Type B pancreatic cell (in vitro differentiated cells): ENCODE data around the gene INTS14. TPM values are rescaled to one million over a fixed set of nuclear protein-coding genes. Genes with fewer than 3 reads are reported as not detected.
A peak's percentile ranks its signal among the peaks of the same experiment; 100 is the strongest.
"Not testable (repeated sequence)": the region's sequence is repeated elsewhere in the genome, so short reads cannot be mapped to it uniquely, and the experiment has no call there.

Experiments
- DNase-seq: peaks from one replicate; pipeline ENCODE4 v3.0.0; 2021; ENCODE audit warnings: mixed read lengths; ENCODE audit not compliant: unreplicated experiment; ENCODE audit errors: extremely low spot score
- H3K27ac Mint-ChIP-seq: 2 replicates; pipeline ENCODE4 v1.8.0; 2021; ENCODE audit warnings: mild to moderate bottlenecking, mixed read lengths
- H3K27me3 Mint-ChIP-seq: 2 replicates; pipeline ENCODE4 v1.8.0; 2021; ENCODE audit warnings: mixed read lengths
- H3K36me3 Mint-ChIP-seq: 2 replicates; pipeline ENCODE4 v1.8.0; 2021; ENCODE audit warnings: mixed read lengths
- H3K4me1 Mint-ChIP-seq: one replicate; pipeline ENCODE4 v1.8.0; 2021; ENCODE audit warnings: mixed read lengths; ENCODE audit not compliant: unreplicated experiment
- H3K4me3 Mint-ChIP-seq: 2 replicates; pipeline ENCODE4 v1.8.0; 2021; ENCODE audit warnings: mild to moderate bottlenecking, mixed read lengths
- H3K9me3 Mint-ChIP-seq: 2 replicates; pipeline ENCODE4 v1.8.0; 2021; ENCODE audit warnings: mixed read lengths
- total RNA-seq: library from RNA; stranded (reverse); gene quantifications from 2 replicates; pipeline ENCODE4 v1.2.1, GENCODE V29; 2021; ENCODE audit warnings: low replicate concordance
- TF ChIP-seq, protein P1 (sequence below): fragments of 200-600 bp; sonication (generic); conservative IDR thresholded peaks from 2 replicates; pipeline ENCODE4 v1.5.0; 2021; ENCODE audit warnings: antibody characterized with exemption, mild to moderate bottlenecking

Gene INTS14
- total RNA-seq, 1 donor from 2014 or later, result 49.3 TPM

DNA sequence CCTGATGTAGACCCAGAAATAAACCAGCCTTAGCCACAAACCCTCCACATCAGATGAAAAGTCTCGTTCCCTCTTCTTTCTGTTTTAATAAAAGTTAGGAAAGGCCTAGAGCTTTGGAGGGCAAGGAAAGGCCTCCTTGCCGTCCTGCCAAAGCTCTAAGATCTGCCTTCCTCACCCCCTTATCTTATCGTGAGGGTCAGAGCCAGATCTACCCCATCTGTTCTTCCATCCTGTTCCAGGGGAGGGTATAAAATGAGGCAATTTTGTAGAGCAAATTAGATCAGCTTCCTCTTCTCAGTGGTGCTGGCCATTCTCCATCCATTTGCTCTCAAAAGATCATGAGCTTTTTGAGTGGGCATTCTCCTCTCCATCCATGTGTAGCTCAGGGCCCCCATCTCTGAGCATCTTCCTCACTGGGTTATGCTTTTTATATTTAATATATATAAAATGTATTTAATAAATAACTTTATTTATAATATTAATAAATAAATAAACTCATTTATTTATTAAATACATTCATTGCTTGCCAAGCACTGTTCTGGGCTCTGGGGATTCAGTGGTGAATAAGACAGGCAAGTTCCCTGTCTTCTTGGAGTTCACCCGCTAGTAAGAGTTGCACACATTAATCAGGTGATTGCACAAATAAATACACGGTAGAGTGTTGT is 8.8 kb upstream of the INTS14 start:
- H3K27ac Mint-ChIP-seq, result no peak overlapping the region
- H3K4me3 Mint-ChIP-seq, result no peak overlapping the region
- H3K27me3 Mint-ChIP-seq, result no peaks in the 10 kb centered on the region
- TF ChIP-seq, protein P1, sequence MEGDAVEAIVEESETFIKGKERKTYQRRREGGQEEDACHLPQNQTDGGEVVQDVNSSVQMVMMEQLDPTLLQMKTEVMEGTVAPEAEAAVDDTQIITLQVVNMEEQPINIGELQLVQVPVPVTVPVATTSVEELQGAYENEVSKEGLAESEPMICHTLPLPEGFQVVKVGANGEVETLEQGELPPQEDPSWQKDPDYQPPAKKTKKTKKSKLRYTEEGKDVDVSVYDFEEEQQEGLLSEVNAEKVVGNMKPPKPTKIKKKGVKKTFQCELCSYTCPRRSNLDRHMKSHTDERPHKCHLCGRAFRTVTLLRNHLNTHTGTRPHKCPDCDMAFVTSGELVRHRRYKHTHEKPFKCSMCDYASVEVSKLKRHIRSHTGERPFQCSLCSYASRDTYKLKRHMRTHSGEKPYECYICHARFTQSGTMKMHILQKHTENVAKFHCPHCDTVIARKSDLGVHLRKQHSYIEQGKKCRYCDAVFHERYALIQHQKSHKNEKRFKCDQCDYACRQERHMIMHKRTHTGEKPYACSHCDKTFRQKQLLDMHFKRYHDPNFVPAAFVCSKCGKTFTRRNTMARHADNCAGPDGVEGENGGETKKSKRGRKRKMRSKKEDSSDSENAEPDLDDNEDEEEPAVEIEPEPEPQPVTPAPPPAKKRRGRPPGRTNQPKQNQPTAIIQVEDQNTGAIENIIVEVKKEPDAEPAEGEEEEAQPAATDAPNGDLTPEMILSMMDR, result no peak
- H3K4me1 Mint-ChIP-seq, result no peaks in the 10 kb centered on the region
- H3K9me3 Mint-ChIP-seq, result no peaks in the 10 kb centered on the region
- peaks cover 7% of the 10 kb centered on the region for H3K36me3 Mint-ChIP-seq
- DNase-seq, result no peak

DNA sequence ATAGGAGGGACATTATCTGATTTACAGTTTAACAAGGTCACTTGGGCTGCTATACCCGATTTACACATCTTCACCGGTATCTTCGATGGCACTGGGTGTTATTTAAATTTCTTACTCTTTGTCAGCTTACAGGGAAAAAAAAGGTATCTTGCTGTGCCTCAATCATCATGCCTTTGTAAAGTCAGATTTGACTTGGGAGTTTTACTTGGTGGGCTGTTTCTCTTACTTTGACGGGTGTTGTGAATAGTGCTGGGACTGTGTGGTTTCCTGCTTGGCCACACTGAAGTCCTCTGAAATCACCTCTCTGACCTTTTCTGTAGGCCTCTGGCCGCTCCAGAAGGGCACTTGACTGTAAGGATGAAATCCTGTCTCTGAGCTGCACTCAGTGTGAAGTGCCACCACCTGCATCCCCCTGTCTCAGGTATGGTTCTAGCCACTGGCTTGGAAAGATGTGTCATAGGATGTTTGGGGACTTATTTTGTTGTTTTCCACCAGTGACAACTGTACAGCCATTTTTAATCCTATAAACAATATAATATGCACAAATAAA is 7.7 kb upstream of the INTS14 start:
- H3K27ac Mint-ChIP-seq, result no peak overlapping the region
- H3K27me3 Mint-ChIP-seq, result no peaks in the 10 kb centered on the region
- H3K4me3 Mint-ChIP-seq, result no peak overlapping the region
- no peaks in the 10 kb centered on the region for H3K36me3 Mint-ChIP-seq
- TF ChIP-seq, protein P1, result no peak
- no peaks in the 10 kb centered on the region for H3K4me1 Mint-ChIP-seq
- DNase-seq, result no peak
- H3K9me3 Mint-ChIP-seq, result no peaks in the 10 kb centered on the region

DNA sequence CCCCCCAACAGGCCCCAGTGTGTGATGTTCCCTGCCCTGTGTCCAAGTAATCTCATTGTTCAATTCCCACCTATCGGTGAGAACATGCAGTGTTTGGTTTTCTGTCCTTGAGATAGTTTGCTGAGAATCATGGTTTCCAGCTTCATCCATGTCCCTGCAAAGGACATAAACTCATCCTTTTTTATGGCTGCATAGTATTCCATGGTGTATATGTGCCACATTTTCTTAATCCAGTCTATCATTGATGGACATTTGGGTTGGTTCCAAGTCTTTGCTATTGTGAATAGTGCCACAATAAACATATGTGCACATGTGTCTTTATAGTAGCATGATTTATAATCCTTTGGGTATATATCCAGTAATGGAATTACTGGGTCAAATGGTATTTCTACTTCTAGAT is 5.0 kb upstream of the INTS14 start:
- DNase-seq, H3K4me3 Mint-ChIP-seq, H3K27me3 Mint-ChIP-seq, H3K27ac Mint-ChIP-seq, H3K9me3 Mint-ChIP-seq, H3K4me1 Mint-ChIP-seq, H3K36me3 Mint-ChIP-seq: not testable (repeated sequence)

DNA sequence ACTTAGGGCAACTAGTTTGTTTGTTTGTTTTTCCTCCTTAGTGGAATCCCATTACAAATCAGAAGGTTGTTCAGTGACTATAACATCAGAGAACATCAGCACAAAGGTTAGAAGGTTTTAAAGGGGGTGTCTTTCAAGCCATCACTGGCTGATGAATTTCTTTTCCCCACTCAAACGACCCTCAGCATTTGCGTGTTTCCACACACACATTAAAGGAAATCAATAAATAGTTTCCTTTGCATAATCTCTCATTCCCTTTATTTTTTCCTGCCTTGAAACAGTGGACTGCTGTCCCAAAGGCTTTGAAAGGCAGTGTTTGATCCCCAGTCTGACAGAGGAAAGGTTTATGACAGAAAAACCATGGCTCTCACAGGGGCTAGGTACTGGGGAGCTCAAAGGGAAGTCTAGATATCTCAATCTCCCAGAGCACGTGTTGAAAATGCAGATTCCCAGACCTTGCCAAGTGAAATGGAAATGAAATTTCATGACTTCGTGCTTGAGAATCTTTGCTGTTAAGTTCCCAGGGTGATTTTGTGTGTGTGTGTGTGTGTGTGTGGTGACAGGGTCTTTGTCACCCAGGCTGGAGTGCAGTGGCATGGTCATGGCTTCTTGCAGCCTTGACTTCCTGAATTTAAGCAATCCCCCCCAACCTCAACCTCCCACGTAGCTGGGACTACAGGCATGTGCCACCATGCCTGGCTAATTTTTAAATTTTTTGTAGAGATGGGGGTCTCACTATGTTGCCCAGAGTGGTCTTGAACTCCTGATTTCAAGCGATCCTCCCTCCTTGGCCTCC is 2.2 kb upstream of the INTS14 start:
- no peaks in the 10 kb centered on the region for H3K9me3 Mint-ChIP-seq
- H3K36me3 Mint-ChIP-seq, result no peaks in the 10 kb centered on the region
- H3K4me3 Mint-ChIP-seq, result no peak overlapping the region
- H3K4me1 Mint-ChIP-seq, result peaks cover 14% of the 10 kb centered on the region
- H3K27ac Mint-ChIP-seq, result no peak overlapping the region
- DNase-seq, result no peak
- TF ChIP-seq, protein P1, result no peak
- no peaks in the 10 kb centered on the region for H3K27me3 Mint-ChIP-seq

DNA sequence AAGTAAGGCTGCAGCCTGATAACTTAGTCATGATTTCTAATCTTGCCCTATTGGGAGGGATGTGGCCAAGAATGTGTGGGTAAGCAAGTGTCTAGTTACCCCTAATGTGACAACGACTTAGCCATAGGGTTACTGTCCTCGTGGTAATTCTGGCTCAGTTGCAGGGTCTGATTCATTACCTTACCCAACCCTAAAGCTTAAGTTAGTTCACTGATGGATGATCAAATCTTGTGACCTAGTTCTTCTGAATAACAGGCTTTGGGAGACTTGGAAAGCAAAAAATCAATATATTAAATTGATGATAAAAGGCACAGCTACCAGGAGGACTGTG is 1.6 kb upstream of the INTS14 start:
- Mint-ChIP-seq H3K36me3 (no peaks in the 10 kb centered on the region), H3K4me1 (peaks cover 14% of the 10 kb centered on the region), H3K4me3 (peak overlapping the region; percentile 99), H3K9me3 (no peaks in the 10 kb centered on the region), H3K27me3 (no peaks in the 10 kb centered on the region), H3K27ac (peak overlapping the region; percentile 99)
- no peak for DNase-seq
- TF ChIP-seq, protein P1, result no peak
